Lower lobe of right lung (tissue), 2 donors: ENCODE measurements around the gene ARSA. TPM values are rescaled to one million over a fixed set of nuclear protein-coding genes. Genes with fewer than 3 reads are reported as not detected.
"Not testable (repeated sequence)": the region's sequence is repeated elsewhere in the genome, so short reads cannot be mapped to it uniquely, and the experiment has no call there.

Experiments
- ATAC-seq, 2 donors: fragments of 200-7000 bp; cut with Tn5 transposase; one replicate each; pipeline ENCODE4 v1.9.1; 2020 to 2022; ENCODE audit warnings: mild to moderate bottlenecking in 2 of 2, moderate library complexity in 2 of 2
- DNase-seq: peaks from one replicate; pipeline ENCODE4 v3.0.0-alpha.2; 2020
- H3K27ac ChIP-seq: fragments of 200-600 bp; one replicate; pipeline ENCODE4 v1.8.0; 2022
- H3K27me3 ChIP-seq: fragments of 200-600 bp; one replicate; pipeline ENCODE4 v1.8.0; 2022; ENCODE audit warnings: low read depth
- H3K36me3 ChIP-seq: fragments of 200-600 bp; one replicate; pipeline ENCODE4 v1.8.0; 2022; ENCODE audit warnings: mild to moderate bottlenecking
- H3K4me1 ChIP-seq: fragments of 200-600 bp; one replicate; pipeline ENCODE4 v1.8.0; 2022
- H3K4me3 ChIP-seq: fragments of 200-600 bp; one replicate; pipeline ENCODE4 v1.8.0; 2022; ENCODE audit warnings: mild to moderate bottlenecking
- H3K9me3 ChIP-seq: fragments of 200-600 bp; one replicate; pipeline ENCODE4 v1.8.0; 2022
- CTCF ChIP-seq: fragments of 200-600 bp; IDR thresholded peaks from one replicate; pipeline ENCODE4 v1.8.0; 2022; ENCODE audit warnings: antibody characterized with exemption, mild to moderate bottlenecking
- intact Hi-C: fragments of 100-400 bp; cut with DNase I; formaldehyde crosslinking; loops from one replicate; pipeline ENCODE4 v1.11.0; 2022
- total RNA-seq: library from RNA; stranded (reverse); fragmentation: NEBNext Ultra II Directional; extraction: Animal tissue kit (Norgen Biotek cat#: 25700); gene quantifications from one replicate; pipeline ENCODE4 v1.2.1, GENCODE V29; 2021
- donor health status: DM: no; HTN: yes; CAD: no; lungs with severe emphysema.

ARSA gene
- total RNA-seq, 1 donor from 2014 or later, result 53.5 TPM

- H3K27ac ChIP-seq, result no peak overlapping the region
- intact Hi-C loops, result no loop called here
- ATAC-seq (no peak), DNase-seq (no peak)
- no peak for TF ChIP-seq CTCF
- H3K9me3 ChIP-seq, result no peaks in the 10 kb centered on the region
- peaks cover 16% of the 10 kb centered on the region for H3K27me3 ChIP-seq
- H3K4me1 ChIP-seq, result peaks cover 8% of the 10 kb centered on the region
- H3K36me3 ChIP-seq, result no peaks in the 10 kb centered on the region
- no peak overlapping the region for H3K4me3 ChIP-seq
These were observed 18.4 kb downstream of the ARSA start for GRCh38 chr22:50609599-50609998.

- H3K27me3 ChIP-seq, result peaks cover 19% of the 10 kb centered on the region
- TF ChIP-seq CTCF, result no peak
- ATAC-seq (no peak), DNase-seq (no peak)
- H3K27ac ChIP-seq, result no peak overlapping the region
- no peaks in the 10 kb centered on the region for H3K36me3 ChIP-seq
- H3K4me1 ChIP-seq, result peaks cover 8% of the 10 kb centered on the region
- no peaks in the 10 kb centered on the region for H3K9me3 ChIP-seq
- H3K4me3 ChIP-seq, result no peak overlapping the region
- intact Hi-C loops, result no loop called here
These were observed 19.0 kb downstream of the ARSA start for GRCh38 chr22:50608996-50609395.

- peaks cover 27% of the 10 kb centered on the region for H3K27me3 ChIP-seq
- H3K27ac ChIP-seq, intact Hi-C loops, H3K9me3 ChIP-seq, H3K36me3 ChIP-seq, H3K4me1 ChIP-seq, H3K4me3 ChIP-seq, ATAC-seq, DNase-seq: not testable (repeated sequence)
These were observed 19.7 kb downstream of the ARSA start for GRCh38 chr22:50608058-50608840.

GRCh38 chr22:50607659-50608020 lies 20.3 kb downstream of the ARSA start:
- TF ChIP-seq CTCF, result no peak
- Histone ChIP-seq H3K4me3 (no peak overlapping the region), H3K27ac (no peak overlapping the region), H3K9me3 (no peaks in the 10 kb centered on the region), H3K36me3 (no peaks in the 10 kb centered on the region), H3K4me1 (no peaks in the 10 kb centered on the region), H3K27me3 (peaks cover 33% of the 10 kb centered on the region)
- ATAC-seq, result no peak
- intact Hi-C loops, result no loop called here
- no peak for DNase-seq

- DNase-seq, result no peak
- no peaks in the 10 kb centered on the region for H3K36me3 ChIP-seq
- no peak for ATAC-seq
- no peaks in the 10 kb centered on the region for H3K4me1 ChIP-seq
- no peak overlapping the region for H3K4me3 ChIP-seq
- intact Hi-C loops, result no loop called here
- no peaks in the 10 kb centered on the region for H3K9me3 ChIP-seq
- no peak overlapping the region for H3K27ac ChIP-seq
- TF ChIP-seq CTCF, result no peak
- peaks cover 36% of the 10 kb centered on the region for H3K27me3 ChIP-seq
These were observed 20.9 kb downstream of the ARSA start for GRCh38 chr22:50606946-50607658.
